ENCODE measurements around the gene ENPP4. TPM values are rescaled to one million over a fixed set of nuclear protein-coding genes. Genes with fewer than 3 reads are reported as not detected.

The ENPP4 gene
- total and polyA plus RNA-seq, 9 of the 15 experiments (the other 6 are each of a cell fraction or from before 2014, with no cell fraction given): 0.07 TPM; not detected in 8

DNA sequence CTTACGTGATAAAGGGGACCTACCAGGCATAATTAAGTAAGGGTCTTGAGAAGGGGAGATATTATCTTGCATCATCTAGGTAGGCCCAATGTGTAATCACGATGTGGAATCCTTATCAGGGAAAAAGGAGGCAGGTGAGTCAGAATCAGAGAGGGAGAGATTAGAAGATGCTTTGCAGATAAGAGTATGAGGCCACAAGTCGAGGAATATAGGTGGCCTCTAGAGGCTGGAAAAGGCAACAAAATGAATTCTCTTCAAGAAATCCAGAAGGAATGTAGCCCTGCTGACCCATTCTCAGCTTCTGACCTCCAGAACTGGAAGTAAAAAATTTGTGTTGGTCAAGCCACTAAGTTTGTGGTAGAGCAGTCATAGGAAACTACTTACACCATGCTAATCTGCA, 11.0 kb upstream of the ENPP4 start:
- no peak for ATAC-seq

More for the DNA sequence above, 11.0 kb upstream of the ENPP4 start:
- no peaks in the 10 kb centered on the region for H3K9me3 ChIP-seq (replicated peaks; ENCODE audit: control insufficient read depth, insufficient read depth, low read depth, low read length)
- no peak overlapping the region for H3K4me3 ChIP-seq
- WGBS (ENCODE audit: insufficient coverage, low coverage, missing lambda C conversion rate): 2% methylated on average over 3 of the region's 3 CpGs
- H3K4me2 ChIP-seq (ENCODE audit: insufficient read depth, low read length): no peak overlapping the region
- no peaks in the 10 kb centered on the region for H3K36me3 ChIP-seq (ENCODE audit: control insufficient read depth, insufficient read depth, low read length)
- no TSS peak for BruUV-seq (replicated peaks)
- H2AFZ ChIP-seq (ENCODE audit: low read depth, low read length): no peak overlapping the region
- FAIRE-seq: no peak
- POLR2A ChIA-PET: no interaction called here
- H3K27me3 ChIP-seq (ENCODE audit: control insufficient read depth in 2 of 2, insufficient read depth in 2 of 2, low read length in 2 of 2): no peaks in the 10 kb centered on the region
- DNase-seq (ENCODE audit: extremely low read depth in 1 of 4, low spot score in 3 of 4): no peak
- no peaks in the 10 kb centered on the region for H3K79me2 ChIP-seq (ENCODE audit: control insufficient read depth, insufficient read depth, low read length)
- H3K9ac ChIP-seq (ENCODE audit: insufficient read depth in 1 of 2, low read depth in 2 of 2, low read length in 2 of 2): no peak overlapping the region
- no peaks in the 10 kb centered on the region for H4K20me1 ChIP-seq (replicated peaks; ENCODE audit: control insufficient read depth, insufficient read depth, low read length)
- no peaks in the 10 kb centered on the region for H3K9me1 ChIP-seq (ENCODE audit: control insufficient read depth, insufficient read depth, low read length)
- in situ Hi-C loops (cut with MboI) (no loop called here), intact Hi-C loops (cut with micrococcal nuclease) (no loop called here)
- TF ChIP-seq ZNF217 (CRISPR knock-in tag; IDR thresholded peaks at IDR 0.05) (no peak), POLR2G (IDR thresholded peaks at IDR 0.05; ENCODE audit: low read depth, low read length) (no peak), ZNF253 (CRISPR knock-in tag; conservative IDR thresholded peaks at IDR 0.05) (no peak), PURB (CRISPR knock-in tag; IDR thresholded peaks at IDR 0.05; ENCODE audit: low read depth) (no peak), HDAC6 (IDR thresholded peaks at IDR 0.05; ENCODE audit: low read depth, low read length) (no peak), MYNN (IDR thresholded peaks at IDR 0.05) (no peak), MYNN (CRISPR knock-in tag; IDR thresholded peaks at IDR 0.05) (no peak)
- TF ChIP-seq, protein P1, sequence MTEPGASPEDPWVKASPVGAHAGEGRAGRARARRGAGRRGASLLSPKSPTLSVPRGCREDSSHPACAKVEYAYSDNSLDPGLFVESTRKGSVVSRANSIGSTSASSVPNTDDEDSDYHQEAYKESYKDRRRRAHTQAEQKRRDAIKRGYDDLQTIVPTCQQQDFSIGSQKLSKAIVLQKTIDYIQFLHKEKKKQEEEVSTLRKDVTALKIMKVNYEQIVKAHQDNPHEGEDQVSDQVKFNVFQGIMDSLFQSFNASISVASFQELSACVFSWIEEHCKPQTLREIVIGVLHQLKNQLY (CRISPR knock-in tag; conservative IDR thresholded peaks at IDR 0.05): no peak
- TF ChIP-seq, protein P2, sequence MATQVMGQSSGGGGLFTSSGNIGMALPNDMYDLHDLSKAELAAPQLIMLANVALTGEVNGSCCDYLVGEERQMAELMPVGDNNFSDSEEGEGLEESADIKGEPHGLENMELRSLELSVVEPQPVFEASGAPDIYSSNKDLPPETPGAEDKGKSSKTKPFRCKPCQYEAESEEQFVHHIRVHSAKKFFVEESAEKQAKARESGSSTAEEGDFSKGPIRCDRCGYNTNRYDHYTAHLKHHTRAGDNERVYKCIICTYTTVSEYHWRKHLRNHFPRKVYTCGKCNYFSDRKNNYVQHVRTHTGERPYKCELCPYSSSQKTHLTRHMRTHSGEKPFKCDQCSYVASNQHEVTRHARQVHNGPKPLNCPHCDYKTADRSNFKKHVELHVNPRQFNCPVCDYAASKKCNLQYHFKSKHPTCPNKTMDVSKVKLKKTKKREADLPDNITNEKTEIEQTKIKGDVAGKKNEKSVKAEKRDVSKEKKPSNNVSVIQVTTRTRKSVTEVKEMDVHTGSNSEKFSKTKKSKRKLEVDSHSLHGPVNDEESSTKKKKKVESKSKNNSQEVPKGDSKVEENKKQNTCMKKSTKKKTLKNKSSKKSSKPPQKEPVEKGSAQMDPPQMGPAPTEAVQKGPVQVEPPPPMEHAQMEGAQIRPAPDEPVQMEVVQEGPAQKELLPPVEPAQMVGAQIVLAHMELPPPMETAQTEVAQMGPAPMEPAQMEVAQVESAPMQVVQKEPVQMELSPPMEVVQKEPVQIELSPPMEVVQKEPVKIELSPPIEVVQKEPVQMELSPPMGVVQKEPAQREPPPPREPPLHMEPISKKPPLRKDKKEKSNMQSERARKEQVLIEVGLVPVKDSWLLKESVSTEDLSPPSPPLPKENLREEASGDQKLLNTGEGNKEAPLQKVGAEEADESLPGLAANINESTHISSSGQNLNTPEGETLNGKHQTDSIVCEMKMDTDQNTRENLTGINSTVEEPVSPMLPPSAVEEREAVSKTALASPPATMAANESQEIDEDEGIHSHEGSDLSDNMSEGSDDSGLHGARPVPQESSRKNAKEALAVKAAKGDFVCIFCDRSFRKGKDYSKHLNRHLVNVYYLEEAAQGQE (IDR thresholded peaks at IDR 0.05; ENCODE audit: borderline replicate concordance): no peak
- TF ChIP-seq, protein P2 (CRISPR knock-in tag; IDR thresholded peaks at IDR 0.05; ENCODE audit: low read depth): no peak
- TF ChIP-seq, protein P3, sequence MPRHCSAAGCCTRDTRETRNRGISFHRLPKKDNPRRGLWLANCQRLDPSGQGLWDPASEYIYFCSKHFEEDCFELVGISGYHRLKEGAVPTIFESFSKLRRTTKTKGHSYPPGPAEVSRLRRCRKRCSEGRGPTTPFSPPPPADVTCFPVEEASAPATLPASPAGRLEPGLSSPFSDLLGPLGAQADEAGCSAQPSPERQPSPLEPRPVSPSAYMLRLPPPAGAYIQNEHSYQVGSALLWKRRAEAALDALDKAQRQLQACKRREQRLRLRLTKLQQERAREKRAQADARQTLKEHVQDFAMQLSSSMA (CRISPR knock-in tag; IDR thresholded peaks at IDR 0.05): no peak
- CTCF ChIA-PET (ENCODE audit: low intra/inter-chr PET ratio): no interaction called here
- no peaks in the 10 kb centered on the region for H3K4me1 ChIP-seq (replicated peaks in 1 of 2; ENCODE audit: control insufficient read depth in 2 of 2, insufficient read depth in 2 of 2, low read length in 2 of 2)
- H3K27ac ChIP-seq (ENCODE audit: extremely low read depth, low read depth, low read length): no peak overlapping the region

Measured in K562 (cell line).